Brain pericyte (primary cell): ENCODE measurements around the gene GTPBP1.

ENCODE experiments used
- DNase-seq: peaks from one replicate; pipeline ENCODE4 v3.0.0-alpha.2; 2012; ENCODE audit warnings: low read depth, low spot score

GTPBP1 gene

GRCh38 chr22:38724926-38725571, 19.3 kb downstream of the GTPBP1 start:
- DNase-seq, result no peak

GRCh38 chr22:38725900-38726655, 20.3 kb downstream of the GTPBP1 start:
- DNase-seq, result no peak

GRCh38 chr22:38727123-38727522, 21.4 kb downstream of the GTPBP1 start:
- DNase-seq, result no peak

- no peak for DNase-seq
These were observed 22.0 kb downstream of the GTPBP1 start for GRCh38 chr22:38727530-38728451.

- peak; percentile 80 for DNase-seq
These were observed 23.4 kb downstream of the GTPBP1 start for GRCh38 chr22:38728871-38729796.

- no peak for DNase-seq
These were observed 24.2 kb downstream of the GTPBP1 start for GRCh38 chr22:38729946-38730345.

- no peak for DNase-seq
These were observed 24.7 kb downstream of the GTPBP1 start for GRCh38 chr22:38730411-38730871.

GRCh38 chr22:38731703-38732161, 26.0 kb downstream of the GTPBP1 start:
- no peak for DNase-seq

GRCh38 chr22:38732251-38732815, 26.6 kb downstream of the GTPBP1 start:
- no peak for DNase-seq

- DNase-seq, result no peak
These were observed 27.6 kb downstream of the GTPBP1 start for GRCh38 chr22:38733329-38733723.

- DNase-seq, result no peak
These were observed 28.1 kb downstream of the GTPBP1 start for GRCh38 chr22:38733724-38734381.

- no peak for DNase-seq
These were observed 28.8 kb downstream of the GTPBP1 start for GRCh38 chr22:38734421-38735100.

- no peak for DNase-seq
These were observed 29.4 kb downstream of the GTPBP1 start for GRCh38 chr22:38735126-38735464.

- DNase-seq, result no peak
These were observed 29.9 kb downstream of the GTPBP1 start for GRCh38 chr22:38735465-38736256.

GRCh38 chr22:38736257-38736570, 30.5 kb downstream of the GTPBP1 start:
- DNase-seq, result no peak

GRCh38 chr22:38737302-38738060, 31.7 kb downstream of the GTPBP1 start:
- DNase-seq, result no peak

GRCh38 chr22:38738475-38739070, 32.8 kb downstream of the GTPBP1 start:
- no peak for DNase-seq
